NCI-H748 treated with DMSO at 0.1 percent for 48 hours (cell line): ENCODE results near the gene MARCHF2.

Source experiments
- DNase-seq: peaks from one replicate; lab custom pipeline; 2025; lab: John Stamatoyannopoulos, UW

Gene MARCHF2

GRCh38 chr19:8481201-8481600 lies 68.1 kb downstream of the MARCHF2 start:
- no peak for DNase-seq

- no peak for DNase-seq
Measured at GRCh38 chr19:8481616-8482015, 68.5 kb downstream of the MARCHF2 start.

- no peak for DNase-seq
Measured at GRCh38 chr19:8482696-8483095, 69.6 kb downstream of the MARCHF2 start.

GRCh38 chr19:8483165-8483564 lies 70.1 kb downstream of the MARCHF2 start:
- no peak for DNase-seq

- no peak for DNase-seq
Measured at GRCh38 chr19:8484331-8484894, 71.3 kb downstream of the MARCHF2 start.

GRCh38 chr19:8485561-8486371 lies 72.7 kb downstream of the MARCHF2 start:
- DNase-seq, result no peak

GRCh38 chr19:8486661-8487136 lies 73.6 kb downstream of the MARCHF2 start:
- no peak for DNase-seq

GRCh38 chr19:8487137-8487851 lies 74.2 kb downstream of the MARCHF2 start:
- no peak for DNase-seq

GRCh38 chr19:8488365-8488764 lies 75.3 kb downstream of the MARCHF2 start:
- DNase-seq, result no peak
